ENCODE data around the gene OGDH.

DNA sequence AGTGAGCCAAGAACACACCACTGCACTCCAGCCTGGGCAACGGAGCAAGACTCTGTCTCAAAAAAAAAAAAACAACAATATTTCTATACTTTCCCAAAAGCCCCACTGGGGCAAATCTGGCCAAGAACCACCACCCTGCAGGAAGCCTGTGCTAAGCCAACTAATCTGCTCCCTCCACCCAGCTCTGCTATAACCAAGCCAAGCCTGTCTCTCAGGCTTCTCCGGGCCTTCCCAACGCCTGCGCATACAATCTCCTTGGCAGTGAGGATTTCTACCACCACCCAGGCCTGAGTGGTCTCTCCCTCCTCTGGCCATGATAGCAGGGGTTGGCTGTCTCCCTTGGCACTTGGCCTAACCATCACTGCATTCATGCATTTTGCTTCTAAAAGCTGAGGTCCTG is 46.9 kb upstream of the OGDH start:
- TF ChIP-seq SRF (IDR thresholded peaks at IDR 0.05; ENCODE audit: low read depth in 2 of 2, low read length in 2 of 2) (no peak), POLR2A (IDR thresholded peaks at IDR 0.05; ENCODE audit: low read depth, low read length) (no peak), EP300 (IDR thresholded peaks at IDR 0.05; ENCODE audit: borderline replicate concordance in 1 of 2, control insufficient read depth in 1 of 2, low read depth in 2 of 2, low read length in 2 of 2) (no peak), NR2C2 (IDR thresholded peaks at IDR 0.05; ENCODE audit: borderline replicate concordance, control insufficient read depth, insufficient read length, low read depth) (no peak), EZH2 (IDR thresholded peaks at IDR 0.05; ENCODE audit: borderline replicate concordance, control insufficient read depth, low read depth, low read length) (no peak), ZNF384 (IDR thresholded peaks at IDR 0.05; ENCODE audit: borderline replicate concordance, low read depth, low read length) (no peak)
- TF ChIP-seq, protein P1, sequence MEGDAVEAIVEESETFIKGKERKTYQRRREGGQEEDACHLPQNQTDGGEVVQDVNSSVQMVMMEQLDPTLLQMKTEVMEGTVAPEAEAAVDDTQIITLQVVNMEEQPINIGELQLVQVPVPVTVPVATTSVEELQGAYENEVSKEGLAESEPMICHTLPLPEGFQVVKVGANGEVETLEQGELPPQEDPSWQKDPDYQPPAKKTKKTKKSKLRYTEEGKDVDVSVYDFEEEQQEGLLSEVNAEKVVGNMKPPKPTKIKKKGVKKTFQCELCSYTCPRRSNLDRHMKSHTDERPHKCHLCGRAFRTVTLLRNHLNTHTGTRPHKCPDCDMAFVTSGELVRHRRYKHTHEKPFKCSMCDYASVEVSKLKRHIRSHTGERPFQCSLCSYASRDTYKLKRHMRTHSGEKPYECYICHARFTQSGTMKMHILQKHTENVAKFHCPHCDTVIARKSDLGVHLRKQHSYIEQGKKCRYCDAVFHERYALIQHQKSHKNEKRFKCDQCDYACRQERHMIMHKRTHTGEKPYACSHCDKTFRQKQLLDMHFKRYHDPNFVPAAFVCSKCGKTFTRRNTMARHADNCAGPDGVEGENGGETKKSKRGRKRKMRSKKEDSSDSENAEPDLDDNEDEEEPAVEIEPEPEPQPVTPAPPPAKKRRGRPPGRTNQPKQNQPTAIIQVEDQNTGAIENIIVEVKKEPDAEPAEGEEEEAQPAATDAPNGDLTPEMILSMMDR (IDR thresholded peaks at IDR 0.05 in 2 of 3, conservative IDR thresholded peaks at IDR 0.05 in 1 of 3; ENCODE audit: control insufficient read depth in 2 of 3, extremely low read depth in 1 of 3, insufficient read depth in 1 of 3, low read depth in 3 of 3, low read length in 3 of 3) = no peak
- TF ChIP-seq, protein P2, sequence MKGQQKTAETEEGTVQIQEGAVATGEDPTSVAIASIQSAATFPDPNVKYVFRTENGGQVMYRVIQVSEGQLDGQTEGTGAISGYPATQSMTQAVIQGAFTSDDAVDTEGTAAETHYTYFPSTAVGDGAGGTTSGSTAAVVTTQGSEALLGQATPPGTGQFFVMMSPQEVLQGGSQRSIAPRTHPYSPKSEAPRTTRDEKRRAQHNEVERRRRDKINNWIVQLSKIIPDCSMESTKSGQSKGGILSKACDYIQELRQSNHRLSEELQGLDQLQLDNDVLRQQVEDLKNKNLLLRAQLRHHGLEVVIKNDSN (IDR thresholded peaks at IDR 0.05; ENCODE audit: borderline replicate concordance, extremely low read length, insufficient read depth, low read depth, low read length) = no peak
